ENCODE results near the gene GINS3.
"Not testable (repeated sequence)": the region's sequence is repeated elsewhere in the genome, so short reads cannot be mapped to it uniquely, and the experiment has no call there.

The GINS3 gene

DNA sequence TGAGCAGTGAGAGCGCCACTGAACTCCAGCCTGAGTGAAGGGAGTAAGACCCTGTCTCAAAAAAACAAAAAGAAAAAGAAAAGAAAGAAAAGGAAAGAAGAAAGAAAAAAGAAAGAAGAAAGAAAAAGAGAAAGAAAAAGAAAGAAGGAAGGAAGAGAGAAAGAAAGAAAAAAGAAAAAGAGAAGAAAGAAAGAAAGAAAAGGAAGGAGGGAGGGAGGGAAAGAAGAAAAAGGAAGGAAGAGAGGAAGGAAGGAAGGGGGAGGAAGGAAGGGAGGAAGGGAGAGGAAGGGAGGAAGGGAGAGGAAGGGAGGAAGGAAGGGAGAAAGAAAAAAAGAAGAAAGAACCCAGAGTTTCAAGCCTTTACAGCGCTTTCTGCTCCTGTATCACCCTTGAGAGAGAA is 19.1 kb downstream of the GINS3 start:
- Histone ChIP-seq H2BK12ac (ENCODE audit: low read length in 2 of 2) (no peak overlapping the region), H3K4me3 (ENCODE audit: insufficient read depth in 1 of 2, low read depth in 1 of 2, low read length in 2 of 2) (no peak overlapping the region), H3K79me1 (replicated peaks; ENCODE audit: low read length, poor library complexity, severe bottlenecking) (no peaks in the 10 kb centered on the region), H4K91ac (ENCODE audit: low read length) (no peak overlapping the region), H3K18ac (ENCODE audit: low read depth in 1 of 2, low read length in 2 of 2) (no peak overlapping the region), H3K9me3 (ENCODE audit: control insufficient read depth, low read length) (no peaks in the 10 kb centered on the region), H2AFZ (ENCODE audit: low read depth, low read length) (no peak overlapping the region), H3K4ac (ENCODE audit: low read depth in 1 of 2, low read length in 2 of 2) (no peak overlapping the region), H3K14ac (ENCODE audit: low read length in 2 of 2) (no peak overlapping the region), H2BK5ac (ENCODE audit: low read depth, low read length, poor library complexity, severe bottlenecking) (no peak overlapping the region), H3K36me3 (ENCODE audit: control insufficient read depth in 1 of 2, insufficient read depth in 2 of 2, low read depth in 1 of 2, low read length in 2 of 2) (no peaks in the 10 kb centered on the region), H4K8ac (ENCODE audit: low read length) (no peak overlapping the region), H2BK15ac (ENCODE audit: low read depth, poor library complexity, severe bottlenecking) (no peak overlapping the region), H3K27ac (ENCODE audit: low read length, poor library complexity, severe bottlenecking) (no peak overlapping the region), H3K9ac (ENCODE audit: low read length) (no peak overlapping the region), H3K23ac (ENCODE audit: low read length in 2 of 2) (no peak overlapping the region), H3K4me2 (ENCODE audit: low read length, poor library complexity, severe bottlenecking) (no peak overlapping the region), H3K4me1 (ENCODE audit: control insufficient read depth, insufficient read depth, low read depth, low read length) (peaks cover 2% of the 10 kb centered on the region), H2BK120ac (ENCODE audit: low read depth, low read length) (no peak overlapping the region), H3K27me3 (ENCODE audit: control insufficient read depth in 1 of 2, insufficient read depth in 1 of 2, low read length in 2 of 2) (no peaks in the 10 kb centered on the region), H2AK5ac (ENCODE audit: low read length, severe bottlenecking) (no peak overlapping the region)
- no peak for DNase-seq
- WGBS, result 94% methylated on average over 1 of the region's 2 CpGs

DNA sequence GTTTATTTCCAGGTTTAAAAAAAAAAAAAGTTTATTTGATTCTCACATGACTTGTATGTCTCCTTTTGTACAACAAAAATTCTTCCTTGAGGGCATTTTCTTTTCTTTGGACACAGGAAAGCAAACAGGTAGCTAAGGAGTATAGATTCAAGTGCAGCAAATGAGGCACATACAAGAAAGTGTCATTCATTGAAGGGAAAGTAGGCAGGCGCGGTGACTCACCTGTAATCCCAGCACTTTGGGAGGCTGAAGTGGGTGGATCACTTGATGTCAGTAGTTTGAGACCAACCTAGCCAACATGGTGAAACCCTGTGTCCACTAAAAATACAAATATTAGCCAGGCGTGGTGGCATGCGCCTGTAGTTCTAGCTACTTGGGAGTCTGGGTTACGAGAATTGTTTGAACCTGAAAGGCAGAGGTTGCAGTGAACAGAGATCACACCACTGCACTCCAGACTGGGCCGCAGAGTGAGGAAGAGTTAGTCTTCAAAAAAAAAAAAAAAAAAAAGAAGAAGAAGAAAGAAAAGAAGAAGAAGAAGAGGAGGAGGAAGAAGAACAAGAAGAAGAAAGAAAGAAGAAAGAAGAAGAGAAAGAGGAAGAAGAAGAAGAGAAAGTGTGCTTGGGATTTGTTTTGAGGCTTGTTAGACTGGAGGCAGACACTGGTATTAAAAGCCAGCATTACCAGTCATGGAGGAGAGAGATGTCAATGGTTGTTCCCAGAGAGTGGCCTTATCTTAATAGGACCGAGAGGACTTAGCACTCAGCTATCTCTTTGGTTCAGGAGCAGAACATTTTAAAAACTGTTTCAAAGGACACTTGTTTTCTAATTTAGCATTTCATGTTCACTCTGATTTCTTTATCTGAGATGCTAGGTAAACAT is 19.7 kb downstream of the GINS3 start:
- Histone ChIP-seq H3K4me1 (ENCODE audit: control insufficient read depth, insufficient read depth, low read depth, low read length) (peaks cover 2% of the 10 kb centered on the region), H3K4me3 (ENCODE audit: insufficient read depth in 1 of 2, low read depth in 1 of 2, low read length in 2 of 2) (no peak overlapping the region), H2AK5ac (ENCODE audit: low read length, severe bottlenecking) (no peak overlapping the region), H3K79me1 (replicated peaks; ENCODE audit: low read length, poor library complexity, severe bottlenecking) (no peaks in the 10 kb centered on the region), H3K18ac (ENCODE audit: low read depth in 1 of 2, low read length in 2 of 2) (no peak overlapping the region), H2BK120ac (ENCODE audit: low read depth, low read length) (no peak overlapping the region), H2BK5ac (ENCODE audit: low read depth, low read length, poor library complexity, severe bottlenecking) (no peak overlapping the region), H3K9ac (ENCODE audit: low read length) (no peak overlapping the region), H3K36me3 (ENCODE audit: control insufficient read depth in 1 of 2, insufficient read depth in 2 of 2, low read depth in 1 of 2, low read length in 2 of 2) (no peaks in the 10 kb centered on the region), H3K14ac (ENCODE audit: low read length in 2 of 2) (no peak overlapping the region), H3K27me3 (ENCODE audit: control insufficient read depth in 1 of 2, insufficient read depth in 1 of 2, low read length in 2 of 2) (no peaks in the 10 kb centered on the region), H3K4me2 (ENCODE audit: low read length, poor library complexity, severe bottlenecking) (no peak overlapping the region), H4K8ac (ENCODE audit: low read length) (no peak overlapping the region), H3K9me3 (ENCODE audit: control insufficient read depth, low read length) (no peaks in the 10 kb centered on the region), H3K4ac (ENCODE audit: low read depth in 1 of 2, low read length in 2 of 2) (no peak overlapping the region), H2BK15ac (ENCODE audit: low read depth, poor library complexity, severe bottlenecking) (no peak overlapping the region), H3K27ac (ENCODE audit: low read length, poor library complexity, severe bottlenecking) (no peak overlapping the region), H2BK12ac (ENCODE audit: low read length in 2 of 2) (no peak overlapping the region), H3K23ac (ENCODE audit: low read length in 2 of 2) (no peak overlapping the region), H4K91ac (ENCODE audit: low read length) (no peak overlapping the region), H2AFZ (ENCODE audit: low read depth, low read length) (no peak overlapping the region)
- WGBS, result 80% methylated on average over 7 of the region's 7 CpGs
- no peak for DNase-seq

DNA sequence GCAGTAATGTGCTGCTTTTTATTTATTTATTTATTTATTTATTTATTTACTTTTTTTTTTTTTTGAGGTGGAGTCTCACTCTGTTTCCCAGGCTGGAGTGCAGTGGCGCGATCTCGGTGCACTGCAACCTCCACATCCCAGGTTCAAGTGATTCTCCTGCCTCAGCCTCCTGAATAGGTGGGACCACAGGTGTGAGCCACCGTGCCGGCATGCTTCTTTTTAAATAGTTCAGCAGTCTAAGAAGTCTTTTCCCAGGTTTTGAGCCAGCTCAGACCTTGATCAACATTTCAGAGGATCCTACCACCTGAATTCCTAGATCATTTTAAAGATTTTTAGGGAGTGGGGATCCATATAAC is 20.3 kb downstream of the GINS3 start:
- DNase-seq; H3K4ac ChIP-seq (ENCODE audit: low read depth in 1 of 2, low read length in 2 of 2); H3K14ac ChIP-seq (ENCODE audit: low read length in 2 of 2); H3K4me3 ChIP-seq (ENCODE audit: insufficient read depth in 1 of 2, low read depth in 1 of 2, low read length in 2 of 2); H3K4me1 ChIP-seq (ENCODE audit: control insufficient read depth, insufficient read depth, low read depth, low read length); H3K4me2 ChIP-seq (ENCODE audit: low read length, poor library complexity, severe bottlenecking); H3K27me3 ChIP-seq (ENCODE audit: control insufficient read depth in 1 of 2, insufficient read depth in 1 of 2, low read length in 2 of 2); H3K9ac ChIP-seq (ENCODE audit: low read length); H2BK120ac ChIP-seq (ENCODE audit: low read depth, low read length); H3K18ac ChIP-seq (ENCODE audit: low read depth in 1 of 2, low read length in 2 of 2); H3K36me3 ChIP-seq (ENCODE audit: control insufficient read depth in 1 of 2, insufficient read depth in 2 of 2, low read depth in 1 of 2, low read length in 2 of 2); H2AK5ac ChIP-seq (ENCODE audit: low read length, severe bottlenecking); H2BK12ac ChIP-seq (ENCODE audit: low read length in 2 of 2); H2BK15ac ChIP-seq (ENCODE audit: low read depth, poor library complexity, severe bottlenecking); H3K79me1 ChIP-seq (replicated peaks; ENCODE audit: low read length, poor library complexity, severe bottlenecking); H3K27ac ChIP-seq (ENCODE audit: low read length, poor library complexity, severe bottlenecking); H3K23ac ChIP-seq (ENCODE audit: low read length in 2 of 2); H2AFZ ChIP-seq (ENCODE audit: low read depth, low read length); H4K8ac ChIP-seq (ENCODE audit: low read length); H3K9me3 ChIP-seq (ENCODE audit: control insufficient read depth, low read length); H2BK5ac ChIP-seq (ENCODE audit: low read depth, low read length, poor library complexity, severe bottlenecking); H4K91ac ChIP-seq (ENCODE audit: low read length): not testable (repeated sequence)
- WGBS, result 100% methylated on average over 5 of the region's 5 CpGs

DNA sequence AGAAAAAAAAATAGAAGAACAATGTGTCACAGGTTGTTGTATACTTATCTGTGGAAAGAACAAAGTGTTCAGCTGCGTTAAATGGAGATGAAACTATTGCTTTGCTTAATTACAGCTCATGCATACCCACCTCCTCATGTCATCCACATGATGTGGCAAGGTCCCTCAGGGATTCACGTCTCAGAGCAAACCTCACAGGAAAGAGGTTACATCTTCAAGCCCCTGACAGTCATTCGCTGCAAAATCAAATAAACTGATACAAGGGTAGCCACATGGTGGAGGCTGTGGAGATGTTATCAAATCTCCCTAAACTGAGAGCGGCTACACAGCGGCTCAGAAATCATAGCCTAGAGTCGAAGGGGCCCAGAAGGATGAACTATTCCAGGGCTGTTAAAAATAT is 21.1 kb downstream of the GINS3 start:
- WGBS, result 91% methylated on average over 6 of the region's 6 CpGs
- Histone ChIP-seq H2BK15ac (ENCODE audit: low read depth, poor library complexity, severe bottlenecking) (peak overlapping the region; percentile 4), H3K4me3 (ENCODE audit: insufficient read depth in 1 of 2, low read depth in 1 of 2, low read length in 2 of 2) (no peak overlapping the region), H2BK120ac (ENCODE audit: low read depth, low read length) (no peak overlapping the region), H4K8ac (ENCODE audit: low read length) (no peak overlapping the region), H4K91ac (ENCODE audit: low read length) (no peak overlapping the region), H3K9ac (ENCODE audit: low read length) (no peak overlapping the region), H3K4me2 (ENCODE audit: low read length, poor library complexity, severe bottlenecking) (no peak overlapping the region), H3K4me1 (ENCODE audit: control insufficient read depth, insufficient read depth, low read depth, low read length) (peaks cover 2% of the 10 kb centered on the region), H3K9me3 (ENCODE audit: control insufficient read depth, low read length) (no peaks in the 10 kb centered on the region), H3K14ac (ENCODE audit: low read length in 2 of 2) (no peak overlapping the region), H2AK5ac (ENCODE audit: low read length, severe bottlenecking) (no peak overlapping the region), H3K79me1 (replicated peaks; ENCODE audit: low read length, poor library complexity, severe bottlenecking) (no peaks in the 10 kb centered on the region), H3K18ac (ENCODE audit: low read depth in 1 of 2, low read length in 2 of 2) (no peak overlapping the region), H3K4ac (ENCODE audit: low read depth in 1 of 2, low read length in 2 of 2) (no peak overlapping the region), H2BK12ac (ENCODE audit: low read length in 2 of 2) (no peak overlapping the region), H3K23ac (ENCODE audit: low read length in 2 of 2) (no peak overlapping the region), H2AFZ (ENCODE audit: low read depth, low read length) (no peak overlapping the region), H3K27ac (ENCODE audit: low read length, poor library complexity, severe bottlenecking) (no peak overlapping the region), H3K36me3 (ENCODE audit: control insufficient read depth in 1 of 2, insufficient read depth in 2 of 2, low read depth in 1 of 2, low read length in 2 of 2) (no peaks in the 10 kb centered on the region), H3K27me3 (ENCODE audit: control insufficient read depth in 1 of 2, insufficient read depth in 1 of 2, low read length in 2 of 2) (no peaks in the 10 kb centered on the region), H2BK5ac (ENCODE audit: low read depth, low read length, poor library complexity, severe bottlenecking) (no peak overlapping the region)
- DNase-seq, result no peak
